Measurements from ENCODE around the gene SVOPL. TPM values are rescaled to one million over a fixed set of nuclear protein-coding genes. Genes with fewer than 3 reads are reported as not detected.
"Not testable (repeated sequence)": the region's sequence is repeated elsewhere in the genome, so short reads cannot be mapped to it uniquely, and the experiment has no call there.

SVOPL gene
- total RNA-seq, 1 donor: not detected

- TF ChIP-seq CTCF (IDR thresholded peaks at IDR 0.05; ENCODE audit: insufficient read depth, low read depth, low read length): no peak
- no peak for DNase-seq (ENCODE audit: low read depth)
- no peak overlapping the region for H3K4me3 ChIP-seq (ENCODE audit: low read depth, low read length)
Measured at GRCh38 chr7:138690495-138690894, 10.7 kb downstream of the SVOPL start.

- H3K4me3 ChIP-seq (ENCODE audit: low read depth, low read length); DNase-seq (ENCODE audit: low read depth): not testable (repeated sequence)
Measured at GRCh38 chr7:138688037-138688436, 13.1 kb downstream of the SVOPL start.

DNA sequence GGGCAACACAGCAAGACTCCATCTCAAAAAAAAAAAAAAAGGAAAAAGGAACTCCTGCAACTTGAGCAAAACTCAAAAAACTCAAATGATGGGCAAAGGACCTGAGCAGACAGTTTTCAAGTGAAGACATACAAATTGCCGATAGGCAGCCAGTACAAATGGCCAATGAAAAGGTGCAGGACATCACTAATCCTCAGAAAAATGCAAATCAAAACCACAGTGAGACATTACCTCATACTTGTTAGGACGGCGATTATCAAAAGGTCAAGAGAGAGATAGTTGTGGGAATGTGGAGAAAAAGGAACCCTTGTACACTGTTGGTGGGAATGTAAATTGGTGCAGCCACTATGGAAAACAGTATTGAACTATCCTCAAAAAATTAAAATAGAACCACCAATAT, 16.8 kb downstream of the SVOPL start:
- peak; percentile 7 for DNase-seq (ENCODE audit: low read depth)
- TF ChIP-seq CTCF (IDR thresholded peaks at IDR 0.05; ENCODE audit: insufficient read depth, low read depth, low read length): no peak
- H3K4me3 ChIP-seq (ENCODE audit: low read depth, low read length): no peak overlapping the region

DNA sequence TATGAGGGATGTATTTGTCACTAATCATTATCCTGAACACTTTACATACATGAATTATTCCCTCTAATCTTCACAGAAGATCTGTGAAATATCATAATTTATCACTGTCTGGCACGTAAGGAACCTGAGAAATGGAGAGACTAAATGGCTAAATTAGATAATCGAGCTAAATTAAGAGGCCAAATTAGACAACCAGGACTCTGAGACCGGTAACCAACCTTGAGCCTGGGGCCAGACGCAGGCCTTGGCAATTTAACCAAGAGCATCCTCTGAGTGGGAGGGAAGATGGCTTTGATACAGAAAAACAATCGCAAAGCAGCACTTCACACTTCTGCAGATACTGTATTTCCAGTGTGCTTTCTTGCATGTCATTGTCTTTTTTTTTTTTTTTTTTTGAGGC, 21.4 kb downstream of the SVOPL start:
- no peak for DNase-seq (ENCODE audit: low read depth)
- no peak for TF ChIP-seq CTCF (IDR thresholded peaks at IDR 0.05; ENCODE audit: insufficient read depth, low read depth, low read length)
- no peak overlapping the region for H3K4me3 ChIP-seq (ENCODE audit: low read depth, low read length)

GRCh38 chr7:138670594-138670993, 30.6 kb downstream of the SVOPL start:
- no peak for TF ChIP-seq CTCF (IDR thresholded peaks at IDR 0.05; ENCODE audit: insufficient read depth, low read depth, low read length)
- no peak overlapping the region for H3K4me3 ChIP-seq (ENCODE audit: low read depth, low read length)
- DNase-seq (ENCODE audit: low read depth): no peak

DNA sequence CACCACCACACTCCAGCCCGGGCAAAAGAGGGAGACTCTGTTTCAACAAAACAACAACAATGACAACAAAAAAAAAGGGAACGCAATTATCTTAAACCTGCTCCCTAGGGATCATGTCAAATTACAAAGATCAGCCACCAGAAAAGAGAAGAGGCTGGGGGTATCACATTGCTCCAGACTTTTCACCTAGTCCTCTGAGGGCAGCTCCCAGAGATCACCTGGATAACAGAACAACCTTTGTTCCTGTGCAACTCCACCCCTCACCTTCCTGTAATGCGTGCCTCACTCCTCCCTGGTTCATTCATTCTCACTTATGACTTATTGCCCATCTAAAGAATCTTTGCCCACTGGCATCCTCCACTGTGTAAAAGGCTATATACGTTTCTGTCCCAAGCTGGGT, 31.8 kb downstream of the SVOPL start:
- no peak overlapping the region for H3K4me3 ChIP-seq (ENCODE audit: low read depth, low read length)
- no peak for DNase-seq (ENCODE audit: low read depth)
- TF ChIP-seq CTCF (IDR thresholded peaks at IDR 0.05; ENCODE audit: insufficient read depth, low read depth, low read length): no peak

DNA sequence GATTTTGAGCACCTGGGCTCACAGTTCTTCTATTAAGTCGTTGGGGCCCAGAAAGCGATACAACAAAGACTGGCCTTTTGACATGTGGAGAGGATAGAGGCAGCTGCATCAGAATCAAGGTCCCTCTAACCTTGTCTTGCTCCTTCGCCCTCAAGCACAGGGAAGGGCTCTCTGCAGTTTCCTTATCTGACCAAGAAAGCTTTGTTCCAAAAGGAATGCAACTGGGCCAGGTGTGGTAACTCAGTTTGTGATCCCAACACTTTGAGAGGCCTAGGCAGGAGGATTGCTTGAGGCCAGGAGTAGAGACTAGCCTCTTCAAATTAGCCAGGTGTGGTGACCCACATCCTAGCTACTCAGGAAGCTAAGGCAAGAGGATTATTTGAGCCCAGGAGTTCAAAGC, 32.2 kb downstream of the SVOPL start:
- H3K4me3 ChIP-seq (ENCODE audit: low read depth, low read length): no peak overlapping the region
- no peak for DNase-seq (ENCODE audit: low read depth)
- TF ChIP-seq CTCF (IDR thresholded peaks at IDR 0.05; ENCODE audit: insufficient read depth, low read depth, low read length): no peak

Data from fibroblast of villous mesenchyme (primary cell).